GM12892 (cell line): Measurements from ENCODE around the gene TBKBP1.
A peak's percentile ranks its signal among the peaks of the same experiment; 100 is the strongest.

Experiments used
- DNase-seq: peaks from one replicate; pipeline ENCODE4 v3.0.0; 2011; ENCODE audit not compliant: insufficient read length
- FAIRE-seq: peaks from 2 replicates; lab custom pipeline; 2011; peaks lifted over from hg19 to GRCh38; lab: Jason Lieb, UNC
- POLR2A ChIP-seq: IDR thresholded peaks from 2 replicates; pipeline ENCODE4 v1.6.1; 2011; ENCODE audit warnings: low read depth, low read length, control low read depth
- POLR2AphosphoS5 ChIP-seq: IDR thresholded peaks from 2 replicates; pipeline ENCODE4 v1.6.1; 2011; ENCODE audit warnings: low read depth, low read length, control low read depth
- TAF1 ChIP-seq: IDR thresholded peaks from 2 replicates; pipeline ENCODE4 v1.6.1; 2011; ENCODE audit warnings: low read depth, mild to moderate bottlenecking, control low read depth, low read length, borderline replicate concordance

The TBKBP1 gene

GRCh38 chr17:47684025-47684424 lies 9.9 kb upstream of the TBKBP1 start:
- DNase-seq (no peak), FAIRE-seq (no peak)
- no peak; the same call in 1 of the 2 replicates for TF ChIP-seq POLR2AphosphoS5
- TF ChIP-seq POLR2A = peak; percentile 64

GRCh38 chr17:47684535-47685193 lies 9.3 kb upstream of the TBKBP1 start:
- FAIRE-seq = no peak
- TF ChIP-seq POLR2A = no peak; the same call in none of the 2 replicates
- peak; percentile 79 for TF ChIP-seq POLR2AphosphoS5
- no peak for DNase-seq

- FAIRE-seq (no peak), DNase-seq (no peak)
- TF ChIP-seq POLR2AphosphoS5 = no peak
- no peak for TF ChIP-seq TAF1
- no peak for TF ChIP-seq POLR2A
Measured at GRCh38 chr17:47685556-47686275, 8.2 kb upstream of the TBKBP1 start.

- DNase-seq (no peak), FAIRE-seq (no peak)
- TF ChIP-seq POLR2A (no peak), TAF1 (no peak), POLR2AphosphoS5 (no peak)
Measured at GRCh38 chr17:47686276-47686635, 7.7 kb upstream of the TBKBP1 start.

GRCh38 chr17:47686664-47687327 lies 7.2 kb upstream of the TBKBP1 start:
- TF ChIP-seq POLR2AphosphoS5 (peak; percentile 41; the same call in 1 of the 2 replicates), POLR2A (0 out of 2 replicates have a peak, but pooled peaks have one; percentile 22), TAF1 (no peak)
- no peak for DNase-seq
- no peak for FAIRE-seq

GRCh38 chr17:47687328-47687690 lies 6.7 kb upstream of the TBKBP1 start:
- DNase-seq (no peak), FAIRE-seq (no peak)
- TF ChIP-seq TAF1 = no peak
- no peak for TF ChIP-seq POLR2A
- TF ChIP-seq POLR2AphosphoS5 = no peak

- no peak for FAIRE-seq
- DNase-seq = no peak
- TF ChIP-seq POLR2A (no peak; the same call in 1 of the 2 replicates), TAF1 (no peak), POLR2AphosphoS5 (no peak; the same call in 1 of the 2 replicates)
Measured at GRCh38 chr17:47687748-47688147, 6.2 kb upstream of the TBKBP1 start.

- FAIRE-seq = no peak
- no peak for TF ChIP-seq POLR2A
- no peak for TF ChIP-seq TAF1
- no peak for TF ChIP-seq POLR2AphosphoS5
- DNase-seq = no peak
Measured at GRCh38 chr17:47690121-47690520, 3.8 kb upstream of the TBKBP1 start.

GRCh38 chr17:47692137-47692894 lies 1.6 kb upstream of the TBKBP1 start:
- DNase-seq = no peak
- FAIRE-seq = no peak
- TF ChIP-seq TAF1 = no peak
- TF ChIP-seq POLR2A = no peak
- no peak for TF ChIP-seq POLR2AphosphoS5

GRCh38 chr17:47692895-47693730 lies 848 bp upstream of the TBKBP1 start:
- FAIRE-seq (no peak), DNase-seq (no peak)
- TF ChIP-seq POLR2A = no peak
